DMS153 treated with DMSO at 0.1 percent for 48 hours (cell line): ENCODE results near the gene IGFLR1.
A peak's percentile ranks its signal among the peaks of the same experiment; 100 is the strongest.
"Not testable (repeated sequence)": the region's sequence is repeated elsewhere in the genome, so short reads cannot be mapped to it uniquely, and the experiment has no call there.

Source experiments
- DNase-seq: peaks from one replicate; lab custom pipeline; 2025; ENCODE audit not compliant: unreplicated experiment; lab: John Stamatoyannopoulos, UW

Gene IGFLR1

GRCh38 chr19:35777086-35777841 lies 35.0 kb upstream of the IGFLR1 start:
- no peak for DNase-seq

DNA sequence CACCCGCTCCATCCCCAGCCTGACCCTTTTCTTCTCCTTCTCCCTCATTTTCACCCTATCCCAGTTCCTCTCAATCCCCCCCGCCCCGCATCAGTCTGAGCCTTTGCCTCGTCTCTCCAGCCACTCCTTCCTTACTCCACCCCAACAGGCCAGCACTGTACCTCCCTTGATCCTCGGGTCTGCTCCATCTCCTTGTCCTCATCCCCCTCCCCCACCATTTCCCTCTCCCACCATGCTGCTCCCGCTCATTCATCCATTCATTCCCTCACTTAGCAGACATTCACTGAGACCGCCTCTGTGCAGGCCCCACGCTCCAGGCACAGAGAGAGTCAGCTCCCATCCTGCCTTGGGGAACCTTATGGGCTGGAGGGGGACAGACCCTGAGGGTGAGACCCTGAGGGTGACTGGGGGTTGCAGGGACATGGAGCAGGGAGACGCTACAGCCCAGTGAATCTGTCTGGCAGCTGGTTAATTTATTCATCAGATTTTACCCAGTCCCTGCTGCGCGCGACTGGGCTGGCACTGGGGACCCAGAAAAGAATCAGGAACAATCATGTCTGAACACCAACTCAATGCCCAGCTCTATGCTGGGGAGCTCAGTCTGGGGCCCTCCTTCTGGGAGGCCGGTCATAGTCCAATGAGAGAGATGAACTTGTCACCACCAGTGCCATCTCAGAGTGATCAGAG lies 34.0 kb upstream of the IGFLR1 start:
- no peak for DNase-seq

DNA sequence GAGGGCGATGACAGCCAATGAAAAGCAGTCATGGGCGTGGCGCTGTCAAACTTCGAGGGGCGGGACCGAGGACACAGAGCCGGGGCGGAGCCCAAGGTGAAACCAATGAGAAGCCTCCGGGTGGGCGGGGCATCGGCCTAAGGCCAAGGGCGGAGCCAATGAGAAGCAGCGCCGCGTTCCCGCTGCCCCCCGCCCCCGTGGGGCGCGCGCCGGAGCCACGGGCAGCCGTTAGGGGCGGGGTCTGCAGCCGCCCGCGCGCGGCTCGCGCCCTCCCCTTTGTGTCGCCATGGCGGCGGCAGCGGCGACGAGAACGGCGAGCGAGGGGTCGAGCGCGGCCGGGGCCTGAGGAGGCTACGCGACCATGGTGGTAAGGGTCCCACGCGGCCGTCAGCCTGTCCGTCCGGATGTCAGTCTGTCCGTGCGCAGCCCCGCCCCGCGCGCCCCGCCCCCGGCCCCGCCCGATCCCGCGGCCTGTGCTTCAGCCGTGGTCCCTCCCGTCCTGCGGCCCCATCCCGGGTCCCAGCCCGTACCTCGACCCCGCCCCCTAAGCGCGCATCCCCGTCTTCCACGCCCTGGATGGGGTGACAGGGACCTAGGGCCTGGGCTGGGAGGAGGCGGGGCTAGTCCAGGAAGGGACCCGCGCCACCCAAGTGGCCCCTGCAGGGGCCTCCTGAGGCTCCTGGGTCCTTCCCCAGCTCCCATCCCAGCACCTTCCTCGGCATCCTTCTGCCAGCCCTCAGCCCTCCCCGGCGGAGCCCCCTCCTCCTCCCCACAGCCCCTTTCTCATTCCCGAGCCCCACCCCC lies 33.2 kb upstream of the IGFLR1 start, which contains the start of gene ARHGAP33:
TSS of gene ARHGAP33 (plus strand) at position 267 of the 804 bp plus-strand sequence. CDS start at position 362, 95 bp downstream.
- peak; percentile 97 for DNase-seq

- DNase-seq, result no peak
These were observed 32.7 kb upstream of the IGFLR1 start for GRCh38 chr19:35775046-35775297.

DNA sequence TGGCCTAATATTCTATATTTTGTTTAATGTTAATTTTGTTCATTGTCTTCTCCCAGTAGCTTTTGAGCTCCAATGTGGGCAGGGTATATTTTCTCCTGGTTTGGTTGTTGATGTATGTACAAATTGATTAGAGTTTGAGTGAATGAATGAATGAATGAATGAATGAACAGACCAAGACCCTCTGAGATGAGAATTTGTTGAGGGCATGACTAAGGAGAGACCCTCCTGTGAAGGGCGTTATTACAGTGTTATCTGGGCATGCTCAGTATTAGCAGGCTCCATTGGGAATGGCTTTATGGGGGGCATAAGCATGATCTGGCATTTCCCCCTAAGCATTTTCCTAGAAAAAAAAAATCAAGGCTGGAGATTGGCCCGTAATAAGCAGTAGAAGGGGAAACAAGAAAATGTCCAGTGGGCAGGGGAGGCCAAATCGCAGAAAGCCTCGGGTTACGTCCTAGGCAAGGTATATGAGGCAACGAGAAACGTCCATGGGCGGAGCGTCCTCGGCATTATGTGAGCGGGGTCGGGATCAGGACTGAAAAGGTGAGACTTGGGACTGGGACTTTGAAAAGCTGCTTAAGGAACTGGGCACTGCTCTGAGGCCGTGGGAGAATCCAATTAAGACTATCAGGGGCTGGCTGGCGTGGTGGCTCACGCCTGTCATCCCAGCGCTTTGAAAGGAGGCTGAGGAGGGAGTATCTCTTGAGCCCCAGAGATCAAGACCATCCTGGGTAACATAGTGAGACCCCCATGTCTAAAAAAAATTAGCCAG lies 32.2 kb upstream of the IGFLR1 start:
- DNase-seq, result no peak

DNA sequence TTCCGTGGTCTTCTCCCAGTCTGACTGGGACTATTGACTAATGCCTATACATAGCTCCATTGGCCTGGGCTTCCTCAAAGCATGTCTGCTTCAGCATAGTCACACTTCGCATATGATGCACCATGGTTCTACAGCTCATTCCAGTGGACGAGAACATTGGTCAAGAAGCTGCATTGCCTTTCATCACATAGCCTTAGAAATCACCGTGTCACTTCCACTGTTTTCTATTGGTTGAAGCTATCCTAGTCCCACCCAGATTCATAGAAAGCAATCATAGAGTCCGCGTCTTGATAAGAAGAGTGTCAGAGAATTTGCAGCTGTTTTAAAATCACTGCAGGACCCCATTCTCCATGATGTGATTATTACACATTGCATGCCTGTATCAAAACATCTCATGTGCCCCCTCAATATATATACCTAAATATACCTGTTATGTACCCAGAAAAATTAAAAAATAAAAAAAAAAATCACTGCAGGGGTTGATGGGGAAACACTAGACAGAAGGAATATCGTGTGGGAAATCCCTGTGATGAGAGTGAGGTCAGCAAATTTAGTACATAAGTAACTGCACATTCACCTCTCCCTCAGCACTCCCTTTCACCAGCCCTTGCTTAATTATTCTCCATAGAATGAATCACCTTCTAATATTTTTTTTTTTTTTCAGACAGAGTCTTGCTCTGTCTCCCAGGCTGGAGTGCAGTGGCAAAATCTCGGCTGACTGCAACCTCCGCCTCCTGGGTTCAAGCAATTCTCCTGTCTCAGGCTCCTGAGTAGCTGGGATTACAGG lies 31.0 kb upstream of the IGFLR1 start:
- DNase-seq, result no peak

- DNase-seq, result not testable (repeated sequence)
These were observed 30.1 kb upstream of the IGFLR1 start for GRCh38 chr19:35772362-35772761.

GRCh38 chr19:35768082-35768421 lies 25.8 kb upstream of the IGFLR1 start:
- no peak for DNase-seq

DNA sequence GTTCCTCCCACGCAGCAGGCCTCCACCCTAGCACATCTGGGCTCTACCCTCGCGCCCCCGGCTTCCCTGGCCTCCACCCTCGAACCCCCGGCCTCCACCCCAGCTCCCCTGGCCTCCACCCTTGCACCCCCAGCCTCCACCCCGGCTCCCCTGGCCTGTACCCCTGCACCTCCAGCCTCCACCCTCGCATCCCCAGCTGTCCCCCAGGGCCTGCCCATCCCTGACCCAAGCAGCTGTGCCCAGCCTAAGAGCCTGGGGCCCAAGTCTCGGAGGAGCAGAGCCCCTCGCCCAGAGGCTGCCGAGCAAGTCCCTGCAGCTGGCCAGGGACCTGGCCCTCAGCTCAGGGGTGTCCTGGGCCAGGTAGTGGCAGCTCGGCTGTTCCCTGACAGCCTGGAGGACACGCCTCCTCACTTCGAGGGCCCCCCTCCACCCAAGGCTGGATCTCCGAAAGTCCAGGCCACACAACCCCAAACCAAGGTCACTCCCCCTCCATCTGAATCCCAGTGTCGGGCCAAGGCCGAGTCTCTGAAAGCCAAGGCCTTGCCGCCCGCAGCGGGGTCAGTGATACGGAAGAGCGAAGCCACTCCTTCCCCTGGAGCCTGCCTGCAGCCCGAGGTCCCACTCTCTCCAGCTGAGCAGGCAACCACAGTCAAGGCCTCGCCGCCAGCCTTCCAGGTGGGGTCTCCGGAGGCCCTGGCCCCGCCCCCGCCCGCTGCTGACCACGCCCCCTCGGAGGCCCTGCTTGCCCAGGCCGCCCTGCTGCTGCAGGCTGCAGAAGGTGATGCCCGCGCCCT lies 25.2 kb upstream of the IGFLR1 start:
- no peak for DNase-seq

DNA sequence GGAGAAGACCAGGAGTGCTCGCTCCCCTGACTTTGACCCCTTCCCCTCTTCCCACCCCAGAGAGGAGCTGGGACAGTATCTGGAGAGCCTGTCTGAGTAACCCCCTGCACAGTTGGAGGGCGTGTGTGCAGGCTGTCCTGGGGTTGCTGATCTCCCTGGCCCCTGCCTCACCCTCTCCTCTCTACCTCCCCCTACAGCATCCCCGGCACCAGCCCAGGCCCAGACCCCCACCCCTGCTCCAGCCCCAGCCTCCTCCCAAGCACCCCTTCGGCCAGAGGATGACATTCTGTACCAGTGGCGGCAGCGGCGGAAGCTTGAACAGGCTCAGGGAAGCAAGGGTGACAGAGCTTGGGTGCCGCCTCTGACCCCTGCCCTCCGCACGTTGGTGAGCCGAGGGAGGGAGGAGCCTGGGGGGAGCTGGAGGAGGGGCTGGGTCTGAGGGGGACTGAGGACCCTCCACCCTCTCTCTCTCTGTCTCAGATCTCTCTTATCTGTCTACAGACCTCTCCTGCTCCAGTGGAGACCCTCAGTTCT lies 24.4 kb upstream of the IGFLR1 start:
- no peak for DNase-seq

- DNase-seq, result no peak
These were observed 22.4 kb upstream of the IGFLR1 start for GRCh38 chr19:35764432-35765315.

- DNase-seq, result no peak
These were observed 18.6 kb upstream of the IGFLR1 start for GRCh38 chr19:35760711-35761349.

- DNase-seq, result no peak
These were observed 17.4 kb upstream of the IGFLR1 start for GRCh38 chr19:35759697-35760096.

DNA sequence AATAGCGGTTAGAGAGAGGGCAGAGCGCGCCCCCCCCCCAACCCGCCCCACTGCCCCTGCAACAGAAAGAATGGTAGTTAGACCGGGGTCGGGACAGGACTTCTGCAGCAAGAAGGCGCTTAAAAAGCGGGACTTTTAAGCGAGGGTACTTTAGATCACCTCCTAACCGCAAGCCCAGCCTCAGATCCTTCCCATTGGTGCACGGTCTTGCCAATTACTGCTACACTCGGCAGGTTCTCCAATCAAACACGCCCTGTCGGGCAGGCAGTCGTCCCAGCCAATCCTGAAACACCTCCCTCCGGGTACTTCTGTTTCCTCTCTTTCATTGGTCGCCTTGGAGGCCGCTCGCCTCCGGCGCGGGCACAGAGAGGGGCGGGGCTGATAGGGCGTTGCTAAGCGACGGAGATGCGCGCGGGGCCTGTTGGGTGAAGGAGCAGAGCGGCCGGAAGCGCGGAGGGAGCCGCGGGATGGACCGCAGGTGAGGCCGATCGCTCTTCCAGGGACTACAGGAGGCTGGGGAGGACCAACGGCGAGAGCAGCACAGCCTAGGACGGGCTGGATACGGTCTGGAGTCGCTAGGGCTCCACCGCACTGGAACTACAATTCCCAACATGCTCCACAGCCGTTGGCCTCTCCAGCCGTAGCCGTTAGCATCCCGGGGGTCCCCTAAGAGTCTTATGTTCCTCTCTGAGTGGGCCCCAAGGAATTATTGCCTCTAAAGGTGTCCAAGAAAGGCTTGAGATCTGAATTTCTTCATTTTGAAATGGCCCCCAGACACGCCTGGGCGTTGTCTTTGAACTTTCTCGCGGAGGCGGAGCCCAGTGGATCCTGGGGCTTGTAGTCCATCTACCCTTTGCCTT lies 15.7 kb upstream of the IGFLR1 start, which contains the start of gene PROSER3:
TSS of gene PROSER3 (plus strand) at position 428 of the 860 bp plus-strand sequence. CDS start at position 468, 40 bp downstream.
- peak; percentile 97 for DNase-seq

GRCh38 chr19:35757231-35757748 lies 15.0 kb upstream of the IGFLR1 start:
- DNase-seq, result no peak

DNA sequence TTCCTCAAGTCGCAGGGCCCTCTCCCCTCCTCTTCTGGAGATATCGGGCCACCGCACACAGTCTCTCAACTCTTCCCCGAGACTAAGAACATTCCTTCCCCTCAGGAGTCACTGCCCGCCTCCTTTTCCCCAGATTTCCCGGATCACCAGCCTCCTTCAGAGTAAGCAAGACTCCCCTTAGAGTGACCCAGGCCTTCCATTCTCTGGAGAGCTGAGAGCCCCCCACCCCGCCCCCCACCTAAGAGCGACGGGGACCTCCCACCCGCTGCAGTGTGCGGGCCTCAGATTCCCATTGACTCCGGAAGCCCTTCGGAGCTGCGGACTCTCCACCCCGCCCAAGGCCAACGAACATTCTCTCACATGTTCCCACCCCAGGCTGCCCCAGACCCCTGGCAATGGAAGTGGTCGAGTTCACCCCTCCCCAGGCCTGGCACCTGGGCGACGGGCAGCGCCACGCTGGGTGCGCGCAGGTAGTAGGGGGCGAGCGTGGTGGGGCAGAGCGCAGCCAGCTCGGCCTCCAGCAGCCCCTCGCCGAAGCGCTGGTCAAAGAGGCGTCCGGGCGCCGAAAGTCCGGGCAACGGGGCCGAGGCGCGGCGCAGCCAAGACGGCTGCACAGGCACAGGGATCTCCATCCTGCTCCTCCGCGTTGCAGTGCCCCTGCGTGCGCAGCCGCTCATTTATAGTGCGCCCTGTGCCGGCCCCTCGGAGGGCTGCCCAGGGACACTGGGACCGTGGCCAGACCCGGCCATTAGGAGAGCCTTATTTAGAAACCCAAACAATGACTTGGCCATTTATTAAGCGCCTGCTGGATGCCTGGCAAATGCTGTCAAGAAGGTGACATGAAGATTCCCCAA lies 14.4 kb upstream of the IGFLR1 start, which contains the start of gene HSPB6:
TSS of gene HSPB6 (minus strand) at position 653 of the 854 bp plus-strand sequence. CDS start at position 632, 21 bp downstream.
- DNase-seq, result no peak
